GM21360 (cell line): ENCODE measurements around the gene CCSER1.

Source experiments
- ATAC-seq: cut with Tn5 transposase; IDR thresholded peaks from one replicate; pipeline ENCODE4 v1.9.1; 2021; ENCODE audit warnings: mild to moderate bottlenecking, moderate library complexity; ENCODE audit not compliant: unreplicated experiment

Gene CCSER1

GRCh38 chr4:90189178-90189577 is 62.0 kb downstream of the CCSER1 start:
- ATAC-seq, result no peak

GRCh38 chr4:90189946-90190345 is 62.8 kb downstream of the CCSER1 start:
- no peak for ATAC-seq

DNA sequence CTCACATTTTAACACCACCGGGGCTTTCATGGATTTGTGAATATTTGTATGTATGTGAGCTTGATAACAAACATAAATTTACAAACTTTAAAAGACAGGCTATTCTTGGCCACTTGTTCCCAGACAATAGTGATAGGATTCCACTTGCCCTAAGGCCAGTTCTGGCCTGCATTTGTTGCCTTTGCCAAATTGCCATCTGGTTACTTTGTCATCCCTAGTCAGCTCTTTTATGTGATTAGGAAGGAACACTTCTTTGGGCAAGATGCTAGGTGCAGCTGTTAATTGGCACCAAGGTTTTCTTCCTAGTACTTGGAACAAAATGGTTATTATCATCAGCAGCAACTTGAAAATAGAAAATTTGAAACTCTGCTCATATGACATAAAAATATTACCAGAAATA is 63.3 kb downstream of the CCSER1 start:
- no peak for ATAC-seq

GRCh38 chr4:90198086-90198847 is 71.1 kb downstream of the CCSER1 start:
- no peak for ATAC-seq

DNA sequence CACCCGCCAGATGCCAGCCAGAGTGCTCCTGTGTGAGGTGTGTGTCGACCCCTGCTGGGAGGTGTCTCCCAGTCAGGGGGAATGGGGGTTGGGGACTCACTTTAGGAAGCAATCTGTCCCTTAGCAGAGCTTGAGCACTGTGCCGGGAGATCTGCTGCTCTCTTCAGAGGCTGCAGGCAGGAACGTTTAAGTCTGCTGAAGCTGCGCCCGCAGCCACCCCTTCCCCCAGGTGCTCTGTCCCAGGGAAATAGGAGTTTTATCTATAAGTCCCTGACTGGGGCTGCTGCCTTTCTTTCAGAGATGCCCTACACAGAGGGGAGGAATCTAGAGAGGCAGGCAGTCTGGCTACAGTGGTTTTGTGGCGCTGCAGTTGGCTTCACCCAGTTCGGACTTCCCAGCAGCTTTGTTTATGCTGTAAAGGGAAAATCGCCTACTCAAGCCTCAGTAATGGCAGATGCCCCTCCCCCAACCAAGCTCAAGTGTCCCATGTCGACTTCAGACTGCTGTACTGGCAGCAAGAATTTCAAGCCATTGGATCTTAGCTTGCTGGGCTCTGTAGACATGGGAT is 80.8 kb downstream of the CCSER1 start:
- ATAC-seq, result no peak

DNA sequence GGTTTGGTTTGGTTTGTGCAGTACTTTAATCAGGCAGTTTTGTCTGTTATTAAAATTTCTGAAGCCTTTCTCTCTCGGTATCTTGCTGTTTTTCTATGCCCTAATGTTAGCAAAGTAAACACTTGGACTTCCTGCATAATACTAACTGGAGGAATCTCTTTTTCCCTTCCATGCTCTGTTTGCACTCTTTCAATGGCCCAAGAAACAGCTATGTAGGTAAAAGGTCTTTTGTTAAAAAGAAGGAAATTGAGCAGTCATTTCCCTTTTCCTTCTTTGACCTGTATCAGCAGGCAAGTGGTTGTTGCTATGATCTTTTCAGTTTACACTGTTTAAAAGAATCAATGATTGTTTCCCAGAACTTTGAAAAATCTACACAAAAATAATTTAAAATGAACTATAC is 82.7 kb downstream of the CCSER1 start:
- ATAC-seq, result no peak

GRCh38 chr4:90211174-90211573 is 84.0 kb downstream of the CCSER1 start:
- ATAC-seq, result no peak

DNA sequence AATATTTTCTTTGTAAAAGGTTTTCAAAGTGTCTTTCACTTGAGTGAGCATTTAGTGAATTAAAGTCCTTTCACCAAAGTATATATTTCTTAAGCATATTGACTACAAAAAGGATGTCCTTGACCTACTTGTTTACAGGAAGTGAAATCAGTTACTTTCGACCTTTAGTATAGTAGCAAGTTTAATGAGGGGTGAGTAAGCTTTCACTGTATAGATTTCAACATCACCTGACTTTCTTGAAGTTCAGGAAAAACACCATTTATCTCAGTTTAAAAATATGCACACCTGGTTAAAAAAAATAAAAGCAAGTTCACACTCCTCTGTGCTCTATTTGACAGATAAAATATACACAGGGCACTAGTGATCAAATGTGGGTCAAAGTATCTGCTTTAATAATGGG is 88.1 kb downstream of the CCSER1 start:
- peak; percentile 63 for ATAC-seq

DNA sequence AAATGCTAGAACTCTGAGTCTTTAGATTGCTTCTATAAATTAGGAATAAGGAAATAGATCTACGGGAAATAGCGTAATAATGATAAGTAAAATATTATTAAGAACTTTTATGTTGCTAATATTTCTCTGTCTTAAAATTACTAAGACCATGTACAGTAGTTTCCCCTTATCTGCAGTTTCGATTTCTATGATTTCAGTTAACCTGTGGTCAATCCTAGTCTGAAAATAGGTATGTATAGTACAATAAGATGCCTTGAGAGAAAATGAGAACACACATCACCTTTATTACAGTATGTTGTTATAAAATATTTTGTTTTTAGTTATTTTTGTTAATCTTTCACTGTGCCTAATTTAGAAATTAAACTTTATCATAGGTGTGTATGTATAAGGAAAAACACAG is 92.6 kb downstream of the CCSER1 start:
- ATAC-seq, result no peak

DNA sequence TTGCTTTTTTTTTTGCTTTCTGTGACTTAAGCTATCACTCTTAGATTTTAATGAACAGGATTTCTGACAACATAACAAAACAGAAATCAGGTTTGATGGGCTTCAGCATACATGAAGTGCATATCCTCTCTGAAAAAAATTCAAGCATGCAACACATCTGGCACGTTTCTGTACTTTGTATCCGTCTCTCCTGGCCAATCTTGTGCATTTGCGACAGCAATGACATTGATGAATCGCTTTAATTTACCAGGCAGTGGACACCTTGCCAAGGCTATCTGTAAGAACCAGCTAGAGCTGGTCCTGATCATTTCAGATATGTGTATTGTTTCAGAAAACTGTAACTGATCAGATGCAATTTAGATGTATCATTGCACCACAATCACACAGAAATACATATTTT is 93.3 kb downstream of the CCSER1 start:
- ATAC-seq, result no peak

- ATAC-seq, result no peak
Observed at GRCh38 chr4:90226734-90227133, 99.5 kb downstream of the CCSER1 start.

GRCh38 chr4:90227177-90227576 is 100.0 kb downstream of the CCSER1 start:
- no peak for ATAC-seq

DNA sequence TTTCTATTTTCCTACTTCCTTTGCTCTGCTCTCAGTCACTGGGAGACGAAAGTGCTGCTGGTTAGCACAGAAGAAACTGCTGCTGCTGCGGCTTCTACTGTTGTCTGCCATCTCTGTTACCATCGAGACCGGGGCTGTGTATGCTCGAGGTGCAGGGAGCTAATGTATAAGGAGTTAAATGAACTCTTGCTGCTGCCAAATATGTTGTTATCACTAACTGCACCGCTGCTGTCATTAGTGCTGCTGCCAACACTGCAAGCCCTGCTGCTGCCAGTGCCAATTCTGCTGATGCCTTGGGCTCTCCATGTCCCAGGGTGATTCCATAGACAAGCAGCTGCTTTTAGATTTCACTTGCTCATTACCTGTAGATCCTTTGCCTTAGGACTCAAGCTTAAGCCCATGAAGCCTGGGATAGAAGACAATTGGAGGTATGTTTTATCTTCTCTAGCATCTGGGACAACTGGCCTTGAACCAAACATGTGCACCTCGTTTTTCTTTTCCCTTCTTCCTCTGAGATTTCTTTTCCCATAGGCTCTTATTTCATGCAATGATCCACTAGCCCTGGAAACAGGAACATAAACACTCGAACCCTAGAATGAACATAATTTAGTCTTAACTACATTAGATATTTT is 107.8 kb downstream of the CCSER1 start:
- no peak for ATAC-seq

DNA sequence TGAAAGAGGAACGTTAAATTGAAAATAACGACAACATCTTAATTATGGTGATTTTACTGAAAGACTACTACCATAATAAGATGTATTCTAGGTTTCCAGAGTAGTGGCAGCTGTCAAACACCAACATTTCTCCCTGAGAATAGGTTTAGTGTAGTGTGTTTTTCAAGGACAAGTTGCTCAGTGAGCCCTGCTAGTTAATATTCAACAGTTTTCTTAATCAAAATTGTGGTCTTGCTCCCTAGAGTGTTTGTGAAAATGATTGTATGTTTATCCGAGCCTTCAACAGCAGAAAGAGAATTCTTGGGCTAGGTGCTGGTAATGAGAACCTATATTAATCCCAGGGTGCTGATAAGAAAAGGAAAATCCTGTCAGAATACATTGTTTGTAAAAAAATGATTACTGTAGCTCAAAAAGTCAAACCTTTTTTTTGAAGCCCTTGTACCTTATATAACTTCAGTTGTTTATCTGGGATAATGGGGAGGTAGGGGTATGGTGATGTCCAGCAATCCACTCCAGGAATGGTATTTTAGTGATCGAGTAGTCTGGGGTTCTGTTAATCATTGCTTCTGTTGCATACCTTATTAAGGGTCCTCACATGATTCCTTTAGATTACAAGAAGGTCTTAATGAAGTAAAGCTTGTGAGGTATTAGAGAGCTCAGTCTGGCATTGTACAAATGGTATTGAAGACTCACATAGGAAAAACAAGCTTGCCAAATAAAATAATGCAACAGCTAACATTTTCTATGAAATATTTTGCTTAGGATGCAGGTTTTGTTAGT is 110.7 kb downstream of the CCSER1 start:
- no peak for ATAC-seq

- ATAC-seq, result no peak
Observed at GRCh38 chr4:90240333-90240732, 113.1 kb downstream of the CCSER1 start.

- no peak for ATAC-seq
Observed at GRCh38 chr4:90241008-90241407, 113.8 kb downstream of the CCSER1 start.

- ATAC-seq, result no peak
Observed at GRCh38 chr4:90245837-90246236, 118.6 kb downstream of the CCSER1 start.

DNA sequence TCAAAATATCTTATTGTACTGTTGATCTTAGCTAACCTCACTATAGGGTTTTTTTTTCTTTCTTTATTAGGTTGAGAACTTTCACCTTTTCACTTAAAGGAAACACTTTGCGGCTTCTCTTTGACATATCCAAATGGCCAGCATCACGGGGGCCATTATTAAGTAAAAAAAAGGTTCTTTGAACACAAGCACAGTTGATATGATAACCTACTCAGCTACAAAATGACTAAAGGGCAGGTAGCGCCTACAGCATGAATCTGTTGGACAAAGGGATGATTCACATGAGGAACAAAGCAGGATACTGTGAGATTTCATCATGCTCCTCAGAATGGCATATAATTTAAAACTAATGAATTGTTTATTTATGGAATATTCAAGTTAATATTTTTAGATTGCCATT is 119.6 kb downstream of the CCSER1 start:
- no peak for ATAC-seq

DNA sequence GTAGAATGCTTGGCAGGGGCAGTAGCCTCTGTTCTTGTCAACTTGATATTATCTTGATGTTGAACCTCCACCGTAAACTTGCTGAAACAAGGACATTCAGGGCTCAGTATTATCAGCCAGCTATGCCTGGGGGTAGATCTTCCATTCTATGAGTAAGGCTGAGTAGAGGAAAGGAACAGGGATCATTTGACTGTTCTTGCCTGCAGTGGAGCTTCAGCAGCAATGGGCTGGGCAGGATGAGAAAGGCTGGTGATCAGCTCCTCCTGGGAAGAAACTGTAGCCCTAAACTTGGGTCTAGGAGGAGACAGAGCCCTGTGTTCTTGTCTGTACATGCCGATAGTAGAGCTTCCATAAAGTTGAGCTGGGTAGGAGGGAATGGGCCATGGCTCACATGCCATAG is 127.2 kb downstream of the CCSER1 start:
- ATAC-seq, result no peak

DNA sequence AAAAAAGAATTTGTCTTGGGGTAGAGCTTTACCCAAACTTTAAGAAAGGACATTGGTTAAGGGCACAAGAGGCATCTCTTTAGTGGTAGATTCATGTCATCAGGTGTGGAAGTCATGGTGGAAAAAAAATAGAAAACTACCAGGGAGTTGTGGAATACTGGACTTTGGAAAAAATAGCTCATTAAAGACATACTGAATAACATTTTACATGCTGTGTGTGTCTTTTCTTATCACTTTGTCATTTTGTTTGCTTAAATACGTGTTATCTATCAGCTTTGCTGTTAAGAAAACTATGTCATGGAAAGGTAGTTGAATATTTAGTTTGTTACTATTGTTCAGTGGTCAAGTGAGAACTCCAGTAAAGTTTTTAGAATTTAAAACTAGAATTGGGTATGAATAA is 147.0 kb downstream of the CCSER1 start:
- ATAC-seq, result no peak

DNA sequence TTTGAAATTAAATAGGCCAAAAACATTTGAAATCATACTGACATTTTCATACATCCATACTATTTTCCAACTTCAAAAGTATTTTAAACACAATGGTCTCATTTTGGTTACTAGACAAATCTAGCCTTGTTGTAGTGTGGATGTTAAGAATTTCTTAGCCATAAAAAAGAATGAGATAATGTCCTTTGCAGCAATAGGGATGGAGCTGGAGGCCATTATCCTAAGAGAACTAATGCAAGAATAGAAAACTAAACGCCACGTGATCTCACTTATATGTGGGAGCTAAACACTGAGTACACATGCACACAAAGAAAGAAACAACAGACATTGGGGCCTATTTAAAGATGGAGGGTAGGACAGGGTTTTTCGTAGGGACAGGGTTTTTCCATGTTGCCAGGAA is 153.8 kb downstream of the CCSER1 start:
- ATAC-seq, result no peak
